HG03378 (cell line): ENCODE data around the gene DFFA.
"Not testable (repeated sequence)": the region's sequence is repeated elsewhere in the genome, so short reads cannot be mapped to it uniquely, and the experiment has no call there.

ENCODE experiments used
- ATAC-seq: cut with Tn5 transposase; IDR thresholded peaks from one replicate; pipeline ENCODE4 v1.9.1; 2021; ENCODE audit warnings: mild to moderate bottlenecking, moderate library complexity; ENCODE audit not compliant: unreplicated experiment

Gene DFFA

GRCh38 chr1:10470043-10470442 lies 2.3 kb downstream of the DFFA start:
- ATAC-seq = no peak

- no peak for ATAC-seq
These were observed 5.3 kb downstream of the DFFA start for GRCh38 chr1:10467078-10467477.

DNA sequence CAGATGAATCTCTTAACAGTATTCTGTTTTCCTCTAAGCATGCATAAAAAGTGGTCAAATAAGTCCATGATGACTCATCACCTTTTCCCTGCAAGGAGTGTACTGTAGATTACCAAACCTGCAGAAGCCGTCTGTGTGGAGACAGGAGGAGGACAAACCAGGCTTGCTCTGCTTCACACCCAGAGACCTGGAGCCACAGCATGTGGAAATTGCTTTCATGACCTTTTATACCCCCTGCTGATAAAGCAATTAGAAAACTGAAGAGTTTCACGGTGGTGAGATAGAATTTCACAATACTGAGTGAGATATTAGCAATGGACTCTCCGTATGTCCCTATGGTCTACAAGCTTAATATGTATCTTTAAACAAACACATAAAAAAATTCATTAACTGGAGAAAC lies 13.1 kb downstream of the DFFA start:
- no peak for ATAC-seq

DNA sequence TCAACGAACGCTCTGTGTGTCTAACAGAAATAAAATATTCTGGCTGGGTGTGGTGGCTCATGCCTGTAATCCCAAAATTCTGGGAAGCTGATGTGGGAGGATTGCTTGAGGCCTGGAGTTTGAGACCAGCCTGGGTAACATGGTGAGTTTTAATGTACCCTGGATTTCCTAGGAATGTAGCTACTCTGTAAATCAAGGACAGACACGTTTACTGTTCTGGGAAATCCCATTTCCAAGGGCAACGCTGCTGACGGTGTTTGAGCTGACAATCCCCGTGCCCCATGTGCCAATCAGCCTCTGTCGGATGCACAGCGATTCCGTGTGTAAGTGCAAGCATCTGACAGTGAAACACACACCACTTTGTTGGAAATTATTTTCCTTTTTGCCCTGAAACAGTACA lies 14.5 kb downstream of the DFFA start:
- ATAC-seq = no peak

DNA sequence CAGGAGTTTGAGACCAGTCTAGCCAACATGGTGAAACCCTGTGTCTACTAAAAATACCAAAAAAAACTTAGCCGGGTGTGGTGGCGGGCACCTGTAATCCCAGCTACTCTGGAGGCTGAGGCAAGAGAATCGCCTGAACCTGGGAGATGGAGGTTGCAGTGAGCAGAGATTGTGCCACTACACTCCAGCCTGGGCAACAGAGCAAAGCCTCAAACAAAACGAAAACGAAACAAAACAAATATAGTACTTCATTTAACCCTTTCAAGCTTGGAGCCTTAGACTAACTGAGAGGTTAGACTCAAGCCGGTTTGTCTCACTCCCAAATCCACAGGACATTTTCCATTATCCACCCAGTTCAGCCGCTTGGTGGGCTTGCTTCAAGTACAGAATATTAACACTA lies 14.9 kb downstream of the DFFA start:
- not testable (repeated sequence) for ATAC-seq

- no peak for ATAC-seq
These were observed 15.7 kb downstream of the DFFA start for GRCh38 chr1:10456661-10457060.

DNA sequence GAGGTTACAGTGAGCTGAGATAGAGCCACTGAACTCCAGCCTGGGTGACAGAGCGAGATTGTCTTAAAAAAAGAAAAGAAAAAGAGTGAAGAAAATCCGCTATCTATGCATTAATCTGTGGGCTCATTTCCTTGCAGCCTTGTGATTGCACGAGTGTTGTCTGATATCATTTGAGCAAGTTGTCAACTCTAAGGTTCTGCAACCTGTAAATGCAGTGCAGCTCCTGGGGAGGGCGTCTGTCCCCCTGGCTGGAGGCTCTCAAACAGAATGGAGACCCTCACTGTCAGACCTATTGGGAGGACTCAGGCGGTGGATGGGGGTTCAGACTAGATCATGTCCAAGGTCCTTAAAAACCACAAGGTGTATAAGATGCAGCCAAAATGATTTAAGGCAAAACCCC lies 16.3 kb downstream of the DFFA start:
- no peak for ATAC-seq

DNA sequence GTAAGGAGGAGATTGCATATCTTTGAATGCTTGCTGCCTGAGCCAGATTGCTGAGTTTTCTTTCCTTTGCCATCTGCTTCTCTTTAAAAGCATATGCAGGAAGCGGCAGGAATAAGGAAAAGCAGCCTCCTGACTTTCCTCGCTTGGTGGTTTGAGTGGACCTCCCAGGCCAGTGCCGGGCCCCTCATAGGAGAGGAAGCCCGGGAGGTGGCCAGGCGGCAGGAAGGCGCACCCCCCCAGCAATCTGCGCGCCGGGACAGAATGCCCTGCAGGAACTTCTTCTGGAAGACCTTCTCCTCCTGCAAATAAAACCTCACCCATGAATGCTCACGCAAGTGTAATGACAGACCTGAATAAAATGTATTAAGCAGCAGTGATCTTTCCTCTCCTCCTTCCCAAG lies 21.0 kb downstream of the DFFA start:
- no peak for ATAC-seq

DNA sequence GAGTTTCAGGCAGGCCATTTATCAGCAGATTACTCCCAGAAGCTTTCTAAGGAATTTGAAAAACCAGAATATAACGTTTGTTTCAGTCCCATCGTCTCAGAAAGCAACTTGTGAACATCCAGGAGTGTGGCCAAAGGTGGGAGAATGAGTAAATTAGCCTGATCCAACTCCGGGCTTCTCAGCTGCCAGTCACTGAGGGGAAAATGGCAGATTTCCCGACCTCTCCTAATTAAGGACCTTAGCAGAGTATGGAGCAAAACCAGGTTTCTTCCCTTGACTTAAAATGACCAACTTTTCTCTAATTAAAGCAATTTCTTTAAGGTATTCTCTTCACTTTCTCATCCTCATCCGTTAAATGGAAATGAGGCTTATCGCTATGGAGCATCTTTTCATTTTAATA lies 21.5 kb downstream of the DFFA start:
- no peak for ATAC-seq

GRCh38 chr1:10450156-10450814 lies 22.0 kb downstream of the DFFA start:
- no peak for ATAC-seq

DNA sequence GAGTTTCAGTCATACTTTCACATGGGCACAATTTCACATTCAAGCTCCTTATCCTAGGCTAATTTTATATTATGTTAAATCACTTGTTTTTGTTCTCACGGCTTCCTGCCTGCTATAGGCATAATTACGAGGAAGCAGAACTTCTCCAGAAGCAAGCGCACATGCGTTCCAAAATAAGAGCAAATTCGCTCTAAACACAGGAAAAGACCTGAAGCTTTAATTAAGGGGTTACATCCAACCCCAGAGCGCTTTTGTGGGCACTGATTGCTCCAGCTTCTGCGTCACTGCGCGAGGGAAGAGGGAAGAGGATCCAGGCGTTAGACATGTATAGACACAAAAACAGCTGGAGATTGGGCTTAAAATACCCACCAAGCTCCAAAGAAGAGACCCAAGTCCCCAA lies 22.6 kb downstream of the DFFA start, which contains the start of gene CORT:
CORT (plus strand) TSS at position 281 of the 400 bp plus-strand sequence. CDS start 193 bp downstream, outside the sequence.
- ATAC-seq = no peak

DNA sequence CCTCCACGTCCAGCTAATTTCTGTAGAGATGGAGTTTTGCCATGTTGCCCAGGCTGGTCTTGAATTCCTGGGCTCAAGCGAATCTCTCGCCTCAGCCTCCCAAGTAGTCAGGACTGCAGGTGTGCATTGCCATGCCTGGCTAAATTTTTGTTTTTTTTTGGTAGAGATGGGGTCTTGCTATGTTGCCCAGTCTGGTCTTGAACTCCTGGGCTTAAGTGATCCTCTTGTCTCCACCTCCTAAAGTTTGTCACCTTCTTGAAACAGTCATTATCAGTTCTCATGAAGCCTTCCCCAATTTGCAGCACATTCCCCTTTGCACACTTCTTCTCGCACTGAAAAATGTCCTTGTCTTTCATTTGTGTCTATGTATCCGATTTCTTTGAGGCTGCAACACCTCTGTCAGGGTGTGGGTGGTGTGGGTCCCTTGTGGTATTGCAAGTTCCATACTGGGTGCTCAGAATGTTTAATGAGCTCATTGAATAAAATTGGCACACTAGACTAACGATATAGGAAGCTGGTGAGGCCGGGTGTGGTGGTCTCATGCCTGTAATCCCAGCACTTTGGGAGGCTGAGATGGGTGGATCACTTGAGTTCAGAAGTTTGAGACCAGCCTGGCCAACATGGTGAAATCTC lies 25.4 kb downstream of the DFFA start:
- ATAC-seq = no peak

DNA sequence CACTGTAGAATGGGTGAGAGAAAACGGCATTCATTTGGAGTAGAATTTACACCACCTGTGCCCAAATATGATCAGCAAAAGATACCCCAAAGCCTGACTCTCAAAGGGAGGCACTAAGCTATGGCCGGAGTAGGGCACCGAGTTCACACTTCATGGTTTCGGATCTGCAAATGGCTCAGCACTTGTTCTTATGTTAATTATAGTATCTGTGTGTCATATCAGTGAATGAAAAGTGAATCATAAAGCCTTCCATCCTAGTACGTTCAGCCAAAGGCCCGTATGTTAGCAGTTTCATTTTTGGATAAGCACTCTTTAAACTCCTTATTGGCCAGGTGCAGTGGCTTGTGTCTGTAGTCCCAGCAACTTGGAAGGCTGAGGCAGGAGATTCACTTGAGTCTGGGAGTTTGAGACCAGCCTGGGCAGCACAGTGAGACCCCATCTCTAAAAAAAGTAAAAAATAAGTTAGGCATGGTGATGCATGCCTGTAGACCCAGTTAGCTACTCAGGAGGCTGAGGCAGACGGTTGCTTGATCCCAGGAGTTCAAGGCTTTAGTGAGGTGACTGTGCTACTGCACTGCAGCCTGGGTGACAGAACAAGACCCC lies 27.4 kb downstream of the DFFA start:
- ATAC-seq = no peak

DNA sequence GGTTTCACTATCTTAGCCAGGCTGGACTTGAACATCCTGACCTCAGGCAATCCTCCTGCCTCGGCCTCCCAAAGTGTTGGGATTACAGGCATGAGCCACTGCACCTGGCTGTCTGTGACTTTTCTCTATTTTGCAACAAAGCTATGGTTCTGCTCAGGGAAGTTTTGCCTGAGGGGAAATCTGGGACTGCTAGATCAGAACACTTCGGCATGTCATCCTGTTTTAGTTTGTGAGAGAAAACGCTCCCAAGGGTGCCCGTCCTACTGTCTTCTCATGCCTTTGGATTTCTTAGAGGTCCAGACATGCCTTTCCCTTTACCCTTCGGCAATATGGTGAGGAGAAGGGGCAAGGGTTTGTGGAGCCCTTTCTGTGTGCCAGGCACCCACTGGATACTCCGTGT lies 28.1 kb downstream of the DFFA start:
- no peak for ATAC-seq

GRCh38 chr1:10440794-10441193 lies 31.5 kb downstream of the DFFA start:
- ATAC-seq = no peak

DNA sequence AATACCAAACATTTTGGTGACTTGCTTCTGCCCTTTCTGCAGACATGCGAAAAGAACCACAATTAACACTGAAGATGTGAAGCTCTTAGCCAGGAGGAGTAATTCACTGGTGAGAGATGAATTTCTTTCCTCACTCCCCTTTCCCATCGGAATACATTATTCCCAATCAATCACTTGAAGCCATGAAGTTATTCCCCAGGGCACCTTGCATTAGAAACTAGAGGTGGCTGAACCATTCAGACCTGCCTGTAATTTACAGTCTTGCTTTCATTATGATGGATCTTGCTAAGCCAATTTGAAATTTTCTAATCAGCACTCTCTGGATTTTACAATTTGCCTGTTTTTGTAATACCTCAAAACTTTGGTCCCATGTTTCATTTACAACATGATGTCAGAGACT lies 32.0 kb downstream of the DFFA start:
- no peak for ATAC-seq

- no peak for ATAC-seq
These were observed 33.6 kb downstream of the DFFA start for GRCh38 chr1:10438677-10439163.

DNA sequence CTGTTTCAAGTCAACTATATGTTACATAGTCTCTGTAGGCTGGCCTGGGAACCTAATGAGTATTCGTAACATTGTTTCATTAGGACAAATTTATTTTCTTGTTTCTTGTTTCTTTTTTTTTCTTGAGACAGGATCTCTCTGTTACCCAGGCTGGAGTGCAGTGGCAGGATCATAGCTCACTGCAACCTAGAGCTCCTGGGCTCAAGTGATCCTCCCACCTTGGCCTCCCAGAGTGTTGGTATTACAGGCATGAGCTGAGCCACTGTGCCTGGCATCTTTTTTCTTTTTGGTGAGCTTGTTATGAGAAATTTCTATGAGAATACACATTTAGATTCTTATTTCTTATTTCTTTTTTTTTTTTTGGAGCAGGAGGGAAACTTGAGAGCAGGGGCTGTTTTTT lies 35.3 kb downstream of the DFFA start:
- no peak for ATAC-seq

- ATAC-seq = no peak
These were observed 37.7 kb downstream of the DFFA start for GRCh38 chr1:10434590-10434989.

DNA sequence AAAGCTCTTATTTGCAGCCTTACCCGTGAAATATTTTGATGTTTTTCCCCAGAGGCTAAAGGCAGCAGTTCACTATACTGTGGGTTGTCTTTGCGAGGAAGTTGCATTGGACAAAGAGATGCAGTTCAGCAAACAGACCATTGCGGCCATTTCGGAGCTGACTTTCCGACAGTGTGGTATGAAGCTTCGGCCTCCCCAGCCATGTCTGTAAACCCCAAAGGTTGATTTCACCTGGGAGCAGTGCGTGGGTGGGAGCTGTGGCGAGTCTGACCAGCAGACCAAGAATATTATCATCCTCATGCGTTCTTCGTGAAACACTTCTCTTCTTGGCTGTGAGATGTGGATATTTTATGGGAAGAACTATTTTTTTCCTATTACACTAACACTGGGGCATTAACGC lies 38.5 kb downstream of the DFFA start:
- no peak for ATAC-seq

GRCh38 chr1:10432910-10433700 lies 39.2 kb downstream of the DFFA start:
- ATAC-seq = no peak
